Stimulated activated naive B cell treated with anti-CD40 and anti-IgM and Interleukin-4, amounts not matched to agents 10 μg/mL and 1 μg/mL and 100 μg/mL, for 72 hours (primary cell): ENCODE measurements around the gene VAMP7.
"Not testable (repeated sequence)": the region's sequence is repeated elsewhere in the genome, so short reads cannot be mapped to it uniquely, and the experiment has no call there.

Experiments used
- ATAC-seq, 2 donors: fragments of 150-1000 bp; cut with Tn5 transposase; replicated peaks; 2 replicates each; pipeline ENCODE4 v1.10.0; 2021; ENCODE audit warnings: moderate library complexity in 1 of 2
- DNase-seq: peaks from one replicate; pipeline ENCODE4 v3.0.0; 2021
- H3K27ac Mint-ChIP-seq: one replicate; pipeline ENCODE4 v1.8.0; 2022; ENCODE audit warnings: mild to moderate bottlenecking, mixed read lengths
- H3K27me3 Mint-ChIP-seq, 2 donors: one replicate each; pipeline ENCODE4 v1.8.0; 2022; ENCODE audit warnings: mixed read lengths in 2 of 2
- H3K36me3 Mint-ChIP-seq, 2 donors: one replicate each; pipeline ENCODE4 v1.8.0; 2022; ENCODE audit warnings: mixed read lengths in 2 of 2, mild to moderate bottlenecking in 1 of 2
- H3K4me1 Mint-ChIP-seq, 2 donors: one replicate each; pipeline ENCODE4 v1.8.0; 2022; ENCODE audit warnings: mixed read lengths in 2 of 2, mild to moderate bottlenecking in 1 of 2
- H3K4me3 Mint-ChIP-seq, 2 donors: one replicate each; pipeline ENCODE4 v1.8.0; 2022; ENCODE audit warnings: mild to moderate bottlenecking in 2 of 2, mixed read lengths in 2 of 2, moderate library complexity in 1 of 2
- H3K9me3 Mint-ChIP-seq, 2 donors: one replicate each; pipeline ENCODE4 v1.8.0; 2022; ENCODE audit warnings: mixed read lengths in 2 of 2, mild to moderate bottlenecking in 1 of 2

VAMP7 gene

GRCh38 chrX:155953055-155953454, 71.9 kb downstream of the VAMP7 start:
- no peak overlapping the region for H3K27ac Mint-ChIP-seq
- peaks cover 0 to 5% of the 10 kb centered on the region in 2 donors for H3K9me3 Mint-ChIP-seq
- ATAC-seq = no peak
- H3K4me1 Mint-ChIP-seq = no peaks in the 10 kb centered on the region
- H3K36me3 Mint-ChIP-seq = peaks cover 2 to 4% of the 10 kb centered on the region in 2 donors
- H3K27me3 Mint-ChIP-seq = no peaks in the 10 kb centered on the region
- H3K4me3 Mint-ChIP-seq = no peak overlapping the region
- DNase-seq = no peak

DNA sequence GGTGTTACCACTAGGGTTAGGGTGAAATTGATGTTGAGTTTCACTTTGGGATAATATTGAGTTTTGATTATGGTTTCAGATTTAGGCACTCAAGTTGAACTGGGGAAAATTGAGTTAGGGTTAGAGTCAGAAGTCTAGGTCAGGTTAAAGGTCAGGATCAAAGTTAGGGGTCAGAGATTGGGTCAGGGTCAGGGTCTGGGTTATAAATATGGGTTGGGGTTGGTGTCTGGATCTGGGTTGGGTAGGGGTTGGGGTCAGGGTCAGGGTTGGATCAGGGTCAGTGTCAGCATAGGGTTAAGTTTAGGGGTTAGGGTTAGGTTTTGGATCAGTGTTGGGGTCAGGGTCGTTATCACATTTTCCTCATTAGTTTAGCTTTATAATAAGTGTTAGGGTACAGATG, 73.6 kb downstream of the VAMP7 start:
- H3K27me3 Mint-ChIP-seq = no peaks in the 10 kb centered on the region
- H3K27ac Mint-ChIP-seq = no peak overlapping the region
- no peak for DNase-seq
- H3K4me1 Mint-ChIP-seq = no peaks in the 10 kb centered on the region
- peaks cover 0 to 5% of the 10 kb centered on the region in 2 donors for H3K9me3 Mint-ChIP-seq
- H3K36me3 Mint-ChIP-seq = peaks cover 2 to 4% of the 10 kb centered on the region in 2 donors
- ATAC-seq = no peak
- H3K4me3 Mint-ChIP-seq = no peak overlapping the region

GRCh38 chrX:155956099-155956498, 75.0 kb downstream of the VAMP7 start:
- H3K27ac Mint-ChIP-seq = no peak overlapping the region
- H3K36me3 Mint-ChIP-seq = peaks cover 2 to 4% of the 10 kb centered on the region in 2 donors
- DNase-seq = no peak
- no peaks in the 10 kb centered on the region for H3K4me1 Mint-ChIP-seq
- H3K4me3 Mint-ChIP-seq = no peak overlapping the region
- no peaks in the 10 kb centered on the region for H3K27me3 Mint-ChIP-seq
- H3K9me3 Mint-ChIP-seq = peaks cover 0 to 5% of the 10 kb centered on the region in 2 donors
- no peak for ATAC-seq

GRCh38 chrX:155956649-155957048, 75.5 kb downstream of the VAMP7 start:
- no peak for ATAC-seq
- Mint-ChIP-seq H3K4me1 (no peaks in the 10 kb centered on the region), H3K27me3 (no peaks in the 10 kb centered on the region), H3K36me3 (peaks cover 2 to 4% of the 10 kb centered on the region in 2 donors), H3K27ac (no peak overlapping the region), H3K4me3 (no peak overlapping the region), H3K9me3 (peaks cover 0 to 5% of the 10 kb centered on the region in 2 donors)
- DNase-seq = no peak

DNA sequence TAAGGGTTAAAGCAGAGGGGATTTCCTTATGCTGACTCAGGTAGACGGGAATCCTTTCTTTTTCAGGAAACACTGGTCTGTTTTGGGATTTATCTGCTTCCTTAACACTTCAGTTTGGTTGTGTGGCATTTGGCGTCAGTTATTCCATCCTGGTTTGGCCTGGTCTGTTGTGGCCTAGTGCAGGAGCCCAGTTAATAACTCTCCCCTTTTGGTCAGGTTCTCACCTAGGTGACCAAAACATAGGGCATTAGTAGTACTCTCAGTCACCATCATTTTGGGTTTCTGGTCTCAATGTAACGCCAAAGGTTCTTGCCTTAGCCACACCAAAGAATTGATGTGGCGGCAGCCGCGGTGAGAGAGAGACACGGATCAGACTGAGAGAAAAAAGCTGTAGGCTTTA, 76.7 kb downstream of the VAMP7 start:
- Mint-ChIP-seq H3K4me1 (no peaks in the 10 kb centered on the region), H3K27ac (no peak overlapping the region), H3K9me3 (peaks cover 0 to 5% of the 10 kb centered on the region in 2 donors), H3K27me3 (no peaks in the 10 kb centered on the region), H3K36me3 (peaks cover 2 to 4% of the 10 kb centered on the region in 2 donors), H3K4me3 (no peak overlapping the region)
- ATAC-seq (no peak), DNase-seq (no peak)

GRCh38 chrX:155959018-155959587, 78.0 kb downstream of the VAMP7 start:
- no peak overlapping the region for H3K4me3 Mint-ChIP-seq
- no peak overlapping the region for H3K27ac Mint-ChIP-seq
- H3K27me3 Mint-ChIP-seq = peaks cover 0 to 4% of the 10 kb centered on the region in 2 donors

GRCh38 chrX:155962906-155963305, 81.8 kb downstream of the VAMP7 start:
- no peaks in the 10 kb centered on the region for H3K36me3 Mint-ChIP-seq
- peaks cover 0 to 4% of the 10 kb centered on the region in 2 donors for H3K27me3 Mint-ChIP-seq

More at GRCh38 chrX:155959018-155959587, 78.0 kb downstream of the VAMP7 start:
- ATAC-seq = no peak
- no peak for DNase-seq
- H3K9me3 Mint-ChIP-seq = peaks cover 4 to 9% of the 10 kb centered on the region in 2 donors
- H3K4me1 Mint-ChIP-seq = no peaks in the 10 kb centered on the region
- peaks cover 0 to 4% of the 10 kb centered on the region in 2 donors for H3K36me3 Mint-ChIP-seq

GRCh38 chrX:155966876-155967275, 85.7 kb downstream of the VAMP7 start:
- Mint-ChIP-seq H3K27me3 (peaks cover 0 to 4% of the 10 kb centered on the region in 2 donors), H3K36me3 (peaks cover 1 to 7% of the 10 kb centered on the region in 2 donors), H3K4me1 (peaks cover 0 to 9% of the 10 kb centered on the region in 2 donors), H3K4me3 (no peak overlapping the region), H3K9me3 (peaks cover 16 to 20% of the 10 kb centered on the region in 2 donors), H3K27ac (no peak overlapping the region)
- peak; percentile 76 to 79 for ATAC-seq
- no peak for DNase-seq

More at GRCh38 chrX:155962906-155963305, 81.8 kb downstream of the VAMP7 start:
- H3K9me3 Mint-ChIP-seq = peaks cover 4 to 7% of the 10 kb centered on the region in 2 donors
- ATAC-seq (no peak), DNase-seq (no peak)
- no peak overlapping the region for H3K27ac Mint-ChIP-seq
- H3K4me3 Mint-ChIP-seq = no peak overlapping the region
- no peaks in the 10 kb centered on the region for H3K4me1 Mint-ChIP-seq

- Mint-ChIP-seq H3K4me3 (no peak overlapping the region), H3K27me3 (peaks cover 0 to 4% of the 10 kb centered on the region in 2 donors), H3K4me1 (peaks cover 0 to 9% of the 10 kb centered on the region in 2 donors), H3K9me3 (peaks cover 16 to 20% of the 10 kb centered on the region in 2 donors), H3K27ac (no peak overlapping the region), H3K36me3 (peaks cover 1 to 7% of the 10 kb centered on the region in 2 donors)
- peak in 1 of 2 donors; percentile 33 for ATAC-seq
- no peak for DNase-seq
These were observed 86.6 kb downstream of the VAMP7 start for GRCh38 chrX:155967653-155968325.

- Mint-ChIP-seq H3K36me3 (peaks cover 1 to 7% of the 10 kb centered on the region in 2 donors), H3K4me3 (no peak overlapping the region), H3K9me3 (peaks cover 16 to 20% of the 10 kb centered on the region in 2 donors), H3K27me3 (peaks cover 0 to 4% of the 10 kb centered on the region in 2 donors), H3K4me1 (peaks cover 0 to 9% of the 10 kb centered on the region in 2 donors), H3K27ac (no peak overlapping the region)
- DNase-seq (no peak), ATAC-seq (peak; percentile 36 to 57)
These were observed 87.1 kb downstream of the VAMP7 start for GRCh38 chrX:155968326-155968661.

GRCh38 chrX:155968791-155969190, 87.6 kb downstream of the VAMP7 start:
- no peak for ATAC-seq
- no peak overlapping the region for H3K27ac Mint-ChIP-seq

DNA sequence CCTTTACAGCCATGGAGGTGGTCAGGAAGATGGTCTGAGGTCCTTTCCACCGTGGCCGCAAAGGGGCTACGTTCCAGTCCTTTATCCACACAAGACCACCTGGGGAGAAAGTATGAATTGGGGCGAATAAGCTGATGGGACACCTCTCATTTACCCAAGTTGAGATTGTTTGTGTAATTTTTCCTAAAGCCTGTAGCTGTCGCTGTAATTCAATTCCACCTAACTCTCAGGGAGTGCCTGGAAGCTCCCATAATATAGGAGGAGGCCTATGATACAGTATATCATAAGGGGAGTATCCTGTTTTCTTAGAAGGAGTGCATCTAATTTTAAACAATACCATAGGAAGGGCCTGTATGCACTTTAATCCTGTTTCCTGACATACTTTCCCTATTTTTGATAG, 90.5 kb downstream of the VAMP7 start:
- not testable (repeated sequence) for H3K36me3 Mint-ChIP-seq, ATAC-seq, H3K27ac Mint-ChIP-seq, DNase-seq, H3K27me3 Mint-ChIP-seq, H3K4me1 Mint-ChIP-seq, H3K4me3 Mint-ChIP-seq
- H3K9me3 Mint-ChIP-seq = peaks cover 14 to 18% of the 10 kb centered on the region in 2 donors

More at GRCh38 chrX:155968791-155969190, 87.6 kb downstream of the VAMP7 start:
- Mint-ChIP-seq H3K9me3 (peaks cover 15 to 17% of the 10 kb centered on the region in 2 donors), H3K27me3 (peaks cover 0 to 2% of the 10 kb centered on the region in 2 donors), H3K36me3 (peaks cover 1 to 7% of the 10 kb centered on the region in 2 donors), H3K4me1 (peaks cover 0 to 9% of the 10 kb centered on the region in 2 donors), H3K4me3 (no peak overlapping the region)
- DNase-seq = no peak

GRCh38 chrX:155972241-155972640, 91.1 kb downstream of the VAMP7 start:
- not testable (repeated sequence) for H3K36me3 Mint-ChIP-seq, H3K27me3 Mint-ChIP-seq, H3K27ac Mint-ChIP-seq, ATAC-seq, DNase-seq, H3K4me1 Mint-ChIP-seq, H3K4me3 Mint-ChIP-seq
- H3K9me3 Mint-ChIP-seq = peaks cover 14 to 19% of the 10 kb centered on the region in 2 donors

DNA sequence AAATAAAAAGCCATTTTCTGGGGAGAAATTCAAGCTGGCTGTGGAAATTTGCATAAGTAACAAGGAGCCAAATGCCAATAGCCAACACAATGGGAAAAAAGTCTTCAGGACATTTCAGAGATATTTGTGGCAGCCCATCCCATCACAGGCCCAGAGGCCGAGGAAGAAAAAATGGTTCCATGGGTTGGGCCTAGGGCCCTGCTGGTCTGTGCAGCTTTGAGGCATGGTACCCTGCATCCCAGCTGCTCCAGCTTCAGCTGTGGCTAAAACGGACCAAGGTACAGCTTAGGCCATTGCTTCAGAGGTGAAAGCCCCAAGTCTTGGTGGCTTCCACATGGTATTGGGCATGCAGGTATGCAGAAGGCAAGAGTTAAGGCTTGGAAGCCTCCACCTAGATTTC, 102.2 kb downstream of the VAMP7 start:
- Mint-ChIP-seq H3K27ac (no peak overlapping the region), H3K4me1 (no peaks in the 10 kb centered on the region), H3K27me3 (no peaks in the 10 kb centered on the region), H3K36me3 (peaks cover 0 to 4% of the 10 kb centered on the region in 2 donors), H3K4me3 (no peak overlapping the region), H3K9me3 (peaks cover 4 to 7% of the 10 kb centered on the region in 2 donors)
- DNase-seq = no peak
- no peak for ATAC-seq

DNA sequence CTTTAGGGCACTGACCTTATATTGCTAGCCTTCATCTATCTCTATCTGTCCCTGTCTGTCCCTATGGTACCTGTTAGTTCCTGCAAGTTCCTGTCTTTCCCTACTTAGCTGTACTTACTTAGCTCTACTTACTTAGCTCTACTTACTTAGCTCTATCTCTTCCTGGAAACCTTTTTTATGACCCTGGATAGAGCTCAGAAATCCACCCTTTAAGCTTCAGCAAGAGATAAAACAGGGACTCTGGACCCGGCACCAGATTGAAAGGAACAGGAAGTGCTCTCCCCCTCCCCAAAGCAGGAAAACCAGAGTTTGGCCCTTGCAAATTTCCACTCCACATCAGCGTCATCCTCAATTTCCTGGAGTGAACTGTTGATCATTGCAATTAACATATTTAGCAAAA, 104.1 kb downstream of the VAMP7 start:
- no peak for ATAC-seq
- H3K4me3 Mint-ChIP-seq = no peak overlapping the region
- no peaks in the 10 kb centered on the region for H3K27me3 Mint-ChIP-seq
- peaks cover 4 to 7% of the 10 kb centered on the region in 2 donors for H3K9me3 Mint-ChIP-seq
- no peak overlapping the region for H3K27ac Mint-ChIP-seq
- H3K36me3 Mint-ChIP-seq = peaks cover 0 to 4% of the 10 kb centered on the region in 2 donors
- no peak for DNase-seq
- H3K4me1 Mint-ChIP-seq = no peaks in the 10 kb centered on the region
